Fibroblast of pulmonary artery (primary cell): Measurements from ENCODE around the gene SHBG.

Experiments used
- DNase-seq: peaks from one replicate; pipeline ENCODE4 v3.0.0-alpha.2; 2010; ENCODE audit warnings: low read depth
- H3K4me3 ChIP-seq: replicated peaks from 2 replicates; pipeline ENCODE4 v1.5.1; 2011; ENCODE audit warnings: low read depth, mild to moderate bottlenecking, control low read depth, low read length, moderate library complexity
- TF ChIP-seq, protein P1 (sequence below): IDR thresholded peaks from 2 replicates; pipeline ENCODE4 v1.5.1; 2011; ENCODE audit warnings: mild to moderate bottlenecking, control low read depth, low read length, inconsistent platforms; ENCODE audit errors: missing control alignments

Gene SHBG, protein sequence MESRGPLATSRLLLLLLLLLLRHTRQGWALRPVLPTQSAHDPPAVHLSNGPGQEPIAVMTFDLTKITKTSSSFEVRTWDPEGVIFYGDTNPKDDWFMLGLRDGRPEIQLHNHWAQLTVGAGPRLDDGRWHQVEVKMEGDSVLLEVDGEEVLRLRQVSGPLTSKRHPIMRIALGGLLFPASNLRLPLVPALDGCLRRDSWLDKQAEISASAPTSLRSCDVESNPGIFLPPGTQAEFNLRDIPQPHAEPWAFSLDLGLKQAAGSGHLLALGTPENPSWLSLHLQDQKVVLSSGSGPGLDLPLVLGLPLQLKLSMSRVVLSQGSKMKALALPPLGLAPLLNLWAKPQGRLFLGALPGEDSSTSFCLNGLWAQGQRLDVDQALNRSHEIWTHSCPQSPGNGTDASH

DNA sequence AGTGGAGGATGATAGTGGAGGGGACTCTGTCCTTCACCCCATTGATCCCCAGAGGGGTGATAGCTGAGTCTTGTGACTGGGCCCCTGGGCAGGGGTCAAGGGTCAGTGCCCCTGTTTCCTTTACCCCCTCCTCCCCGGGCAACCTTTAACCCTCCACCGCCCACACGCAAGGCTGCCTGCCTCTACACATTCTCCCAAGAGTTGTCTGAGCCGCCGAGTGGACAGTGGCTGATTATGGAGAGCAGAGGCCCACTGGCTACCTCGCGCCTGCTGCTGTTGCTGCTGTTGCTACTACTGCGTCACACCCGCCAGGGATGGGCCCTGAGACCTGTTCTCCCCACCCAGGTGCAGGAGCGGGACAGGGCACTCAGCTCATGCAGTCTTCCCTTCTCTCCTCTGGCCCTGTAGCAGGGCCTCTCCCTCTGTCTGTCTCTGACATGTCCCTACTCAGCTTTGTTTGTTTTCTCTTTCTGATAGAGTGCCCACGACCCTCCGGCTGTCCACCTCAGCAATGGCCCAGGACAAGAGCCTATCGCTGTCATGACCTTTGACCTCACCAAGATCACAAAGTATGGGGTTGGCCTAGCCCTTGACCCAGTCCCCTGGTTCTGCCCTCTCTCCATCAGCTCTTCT is at the start of gene SHBG:
Gene SHBG (plus strand): TSS at position 197 of the 633 bp plus-strand sequence. CDS start 38 bp downstream, at position 235.
- H3K4me3 ChIP-seq, result no peak within 1 kb of the TSS
- TF ChIP-seq, protein P1, sequence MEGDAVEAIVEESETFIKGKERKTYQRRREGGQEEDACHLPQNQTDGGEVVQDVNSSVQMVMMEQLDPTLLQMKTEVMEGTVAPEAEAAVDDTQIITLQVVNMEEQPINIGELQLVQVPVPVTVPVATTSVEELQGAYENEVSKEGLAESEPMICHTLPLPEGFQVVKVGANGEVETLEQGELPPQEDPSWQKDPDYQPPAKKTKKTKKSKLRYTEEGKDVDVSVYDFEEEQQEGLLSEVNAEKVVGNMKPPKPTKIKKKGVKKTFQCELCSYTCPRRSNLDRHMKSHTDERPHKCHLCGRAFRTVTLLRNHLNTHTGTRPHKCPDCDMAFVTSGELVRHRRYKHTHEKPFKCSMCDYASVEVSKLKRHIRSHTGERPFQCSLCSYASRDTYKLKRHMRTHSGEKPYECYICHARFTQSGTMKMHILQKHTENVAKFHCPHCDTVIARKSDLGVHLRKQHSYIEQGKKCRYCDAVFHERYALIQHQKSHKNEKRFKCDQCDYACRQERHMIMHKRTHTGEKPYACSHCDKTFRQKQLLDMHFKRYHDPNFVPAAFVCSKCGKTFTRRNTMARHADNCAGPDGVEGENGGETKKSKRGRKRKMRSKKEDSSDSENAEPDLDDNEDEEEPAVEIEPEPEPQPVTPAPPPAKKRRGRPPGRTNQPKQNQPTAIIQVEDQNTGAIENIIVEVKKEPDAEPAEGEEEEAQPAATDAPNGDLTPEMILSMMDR, result no peak
- DNase-seq, result no peak

DNA sequence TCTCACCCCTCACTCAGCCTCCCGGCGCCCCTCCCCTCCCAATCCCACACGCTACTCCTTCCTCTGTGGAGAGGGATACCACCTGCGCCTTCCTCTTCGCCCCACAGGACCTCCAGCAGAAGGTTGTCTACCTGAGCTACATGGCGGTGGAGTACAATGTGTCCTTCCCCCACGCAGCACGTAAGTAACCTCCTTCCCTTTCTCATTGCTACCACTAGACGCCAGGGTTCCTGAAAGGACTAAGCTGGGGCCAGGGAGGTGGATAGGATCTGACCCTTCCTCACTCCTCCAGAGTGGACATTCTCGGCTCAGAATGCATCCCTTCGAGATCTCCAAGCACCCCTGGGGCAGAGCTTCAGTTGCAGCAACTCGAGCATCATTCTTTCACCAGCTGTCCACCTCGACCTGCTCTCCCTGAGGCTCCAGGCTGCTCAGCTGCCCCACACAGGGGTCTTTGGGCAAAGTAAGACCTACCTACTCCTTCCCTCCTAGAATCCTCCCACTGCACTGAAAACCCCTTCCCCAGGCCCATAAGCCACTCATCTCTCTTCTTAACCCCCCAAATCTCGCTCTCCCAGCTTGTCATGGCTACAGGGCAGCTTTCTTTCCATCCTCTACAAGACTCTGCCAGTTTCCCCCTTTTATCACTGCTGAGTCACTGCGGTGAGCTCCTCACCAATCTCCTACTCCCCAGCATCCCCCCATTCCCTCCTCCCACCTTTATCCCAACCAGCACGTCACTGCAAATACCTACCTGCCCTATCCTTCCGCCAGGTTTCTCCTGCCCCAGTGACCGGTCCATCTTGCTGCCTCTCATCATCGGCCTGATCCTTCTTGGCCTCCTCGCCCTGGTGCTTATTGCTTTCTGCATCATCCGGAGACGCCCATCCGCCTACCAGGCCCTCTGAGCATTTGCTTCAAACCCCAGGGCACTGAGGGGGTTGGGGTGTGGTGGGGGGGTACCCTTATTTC is 49.0 kb upstream of the SHBG start:
- no peak overlapping the region for H3K4me3 ChIP-seq

DNA sequence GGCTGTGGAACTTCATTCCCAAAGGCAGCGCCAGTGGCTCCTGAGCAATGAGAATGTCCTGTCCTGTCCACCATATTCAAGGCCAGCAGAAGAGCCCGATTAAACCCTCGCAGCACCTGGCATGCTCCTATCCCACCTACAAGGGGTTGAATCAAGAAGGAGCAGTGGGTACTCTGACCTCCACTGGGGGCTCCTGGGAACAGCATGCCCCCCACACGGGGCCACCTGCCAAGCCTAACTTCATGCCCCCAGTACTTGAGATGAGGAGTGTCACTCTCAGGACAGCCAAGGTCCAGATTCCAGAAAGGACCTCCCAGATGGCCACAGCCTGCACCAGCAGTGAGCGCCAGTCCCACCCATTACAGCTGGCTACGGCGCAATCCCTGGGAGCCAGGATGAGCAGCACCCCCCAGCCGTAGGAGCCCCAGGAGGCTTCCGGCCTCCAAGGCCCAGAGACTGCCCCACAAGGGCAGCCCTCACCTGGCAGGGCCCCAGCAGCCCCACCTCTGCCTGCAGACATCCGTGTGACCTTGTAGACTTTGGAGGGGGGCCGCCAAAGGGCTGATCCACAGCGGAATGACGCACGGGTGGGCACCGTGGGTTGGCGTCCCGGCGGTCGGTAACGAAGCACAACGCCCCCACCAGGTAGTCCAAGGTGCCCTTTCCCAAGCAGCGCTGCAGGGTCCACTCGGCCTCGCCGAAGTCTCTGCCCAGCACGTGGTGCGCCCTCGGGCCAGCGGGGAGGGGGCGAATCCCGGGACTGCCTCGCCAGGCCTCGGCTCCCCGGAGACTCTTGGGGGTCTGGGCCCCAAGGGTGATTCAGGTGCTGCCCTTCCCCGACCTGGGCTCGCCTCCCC is 47.3 kb upstream of the SHBG start:
- peak overlapping the region; percentile 94 for H3K4me3 ChIP-seq
- TF ChIP-seq, protein P1, result no peak
- no peak for DNase-seq

More for the DNA sequence above, 49.0 kb upstream of the SHBG start:
- DNase-seq, result no peak
- TF ChIP-seq, protein P1, result no peak

DNA sequence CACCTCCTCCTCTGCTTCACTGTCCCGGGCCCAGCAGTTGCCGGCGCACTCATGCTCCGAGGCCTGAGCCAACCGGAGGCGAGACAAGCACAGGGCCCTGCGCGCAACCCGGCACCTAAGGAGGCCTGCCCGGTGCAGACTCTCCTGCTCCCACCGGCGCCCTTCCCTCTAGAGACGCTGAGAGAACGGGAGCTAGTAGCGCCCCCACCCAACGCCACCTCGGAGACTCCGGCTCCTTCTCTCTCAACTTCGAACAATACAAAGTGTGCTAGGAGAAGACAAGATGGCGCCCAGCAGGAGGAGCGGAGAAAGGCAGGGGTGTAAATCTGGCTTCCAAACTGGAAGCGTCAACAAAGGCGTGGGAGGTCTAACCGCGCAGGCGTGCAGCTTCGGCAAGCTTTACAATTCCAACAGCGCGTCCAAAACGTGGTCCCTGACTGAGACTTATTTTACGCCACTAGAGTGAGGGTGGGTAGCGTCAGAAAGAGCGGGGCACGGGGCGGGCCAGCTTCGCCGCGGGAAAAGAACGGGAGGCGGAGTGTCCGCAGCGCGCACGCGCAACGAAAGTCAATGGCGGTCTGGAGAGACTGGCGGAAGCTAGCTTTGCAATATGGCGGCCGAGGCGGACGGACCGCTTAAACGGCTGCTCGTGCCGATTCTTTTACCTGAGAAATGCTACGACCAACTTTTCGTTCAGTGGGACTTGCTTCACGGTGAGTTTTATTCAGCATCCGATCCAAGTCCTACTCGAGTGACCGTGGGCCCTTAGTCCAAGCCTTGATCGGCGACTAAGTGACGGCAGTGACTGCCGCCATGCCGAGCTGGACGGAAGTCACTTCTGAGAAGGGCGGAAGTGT is 46.5 kb upstream of the SHBG start, which contains the start of gene MPDU1:
Gene MPDU1 (plus strand): TSS at position 600 of the 857 bp plus-strand sequence. CDS start 11 bp downstream, at position 611.
- H3K4me3 ChIP-seq, result peak within 1 kb of the TSS; percentile 94
- TF ChIP-seq, protein P1, result no peak
- peak; percentile 99 for DNase-seq

DNA sequence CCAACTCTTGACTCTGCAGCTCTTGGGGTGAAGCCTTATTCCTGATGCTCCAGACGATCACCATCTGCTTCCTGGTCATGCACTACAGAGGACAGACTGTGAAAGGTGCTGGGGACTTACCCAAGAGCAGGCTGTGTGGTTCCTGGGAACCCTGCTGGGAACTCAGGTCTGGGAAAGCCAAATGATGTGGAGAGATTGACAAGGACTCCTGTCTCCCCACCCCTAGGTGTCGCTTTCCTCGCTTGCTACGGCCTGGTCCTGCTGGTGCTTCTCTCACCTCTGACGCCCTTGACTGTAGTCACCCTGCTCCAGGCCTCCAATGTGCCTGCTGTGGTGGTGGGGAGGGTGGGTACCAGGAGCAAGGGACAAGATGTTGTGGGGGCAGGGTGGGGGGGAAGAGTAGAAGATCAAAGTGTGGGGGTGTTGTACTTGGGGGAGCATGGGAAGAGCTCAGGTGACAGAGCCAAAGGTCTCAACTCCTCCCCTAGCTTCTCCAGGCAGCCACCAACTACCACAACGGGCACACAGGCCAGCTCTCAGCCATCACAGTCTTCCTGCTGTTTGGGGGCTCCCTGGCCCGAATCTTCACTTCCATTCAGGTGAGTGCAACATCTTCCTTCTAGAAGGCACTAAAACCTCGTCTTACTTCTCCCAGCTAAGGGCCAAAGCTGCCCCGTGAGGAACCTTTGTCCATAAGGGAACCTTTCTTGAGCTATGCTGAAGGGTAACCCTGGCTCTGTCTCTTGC is 43.1 kb upstream of the SHBG start:
- DNase-seq, result no peak
- TF ChIP-seq, protein P1, result peak; percentile 4
- H3K4me3 ChIP-seq, result no peak overlapping the region
